Iris pigment epithelial cell (primary cell): Measurements from ENCODE around the gene TADA2B.
"Not testable (repeated sequence)": the region's sequence is repeated elsewhere in the genome, so short reads cannot be mapped to it uniquely, and the experiment has no call there.

Source experiments
- DNase-seq: peaks from one replicate; pipeline ENCODE4 v3.0.0-alpha.2; 2011; ENCODE audit warnings: low read depth

The TADA2B gene

GRCh38 chr4:7079909-7080308, 36.7 kb downstream of the TADA2B start:
- not testable (repeated sequence) for DNase-seq

GRCh38 chr4:7083597-7084563, 40.7 kb downstream of the TADA2B start:
- DNase-seq: no peak

GRCh38 chr4:7084564-7084961, 41.4 kb downstream of the TADA2B start:
- DNase-seq: not testable (repeated sequence)

- DNase-seq: no peak
Measured at GRCh38 chr4:7086384-7086783, 43.2 kb downstream of the TADA2B start.

- no peak for DNase-seq
Measured at GRCh38 chr4:7087036-7087435, 43.9 kb downstream of the TADA2B start.

- no peak for DNase-seq
Measured at GRCh38 chr4:7089213-7089986, 46.2 kb downstream of the TADA2B start.

GRCh38 chr4:7092026-7092425, 48.9 kb downstream of the TADA2B start:
- DNase-seq: no peak

- DNase-seq: no peak
Measured at GRCh38 chr4:7094916-7095315, 51.7 kb downstream of the TADA2B start.

- DNase-seq: no peak
Measured at GRCh38 chr4:7095611-7096155, 52.5 kb downstream of the TADA2B start.

- DNase-seq: no peak
Measured at GRCh38 chr4:7096236-7096635, 53.1 kb downstream of the TADA2B start.

- DNase-seq: peak; percentile 79
Measured at GRCh38 chr4:7101692-7102515, 58.7 kb downstream of the TADA2B start.

- not testable (repeated sequence) for DNase-seq
Measured at GRCh38 chr4:7102516-7102909, 59.3 kb downstream of the TADA2B start.

GRCh38 chr4:7103031-7103606, 59.9 kb downstream of the TADA2B start:
- DNase-seq: peak; percentile 79

- DNase-seq: no peak
Measured at GRCh38 chr4:7103607-7104365, 60.6 kb downstream of the TADA2B start.

GRCh38 chr4:7104366-7105031, 61.3 kb downstream of the TADA2B start:
- DNase-seq: no peak

GRCh38 chr4:7105276-7105675, 62.1 kb downstream of the TADA2B start:
- DNase-seq: peak; percentile 25

- no peak for DNase-seq
Measured at GRCh38 chr4:7107166-7107905, 64.2 kb downstream of the TADA2B start.
